Ascending aorta (tissue), 2 donors: ENCODE measurements around the gene DNTTIP2. TPM values are rescaled to one million over a fixed set of nuclear protein-coding genes. Genes with fewer than 3 reads are reported as not detected.
"Not testable (repeated sequence)": the region's sequence is repeated elsewhere in the genome, so short reads cannot be mapped to it uniquely, and the experiment has no call there.

Source experiments
- DNase-seq, 2 donors: peaks; one replicate each; pipeline ENCODE4 v3.0.0-alpha.2; 2019; ENCODE audit warnings: low spot score in 2 of 2
- H3K27ac ChIP-seq, 2 donors: fragments of 200-600 bp; sonication (generic); one replicate each; pipeline ENCODE4 v1.5.1; 2016 to 2017; ENCODE audit warnings: mild to moderate bottlenecking in 1 of 2
- H3K27me3 ChIP-seq: fragments of 200-600 bp; sonication (generic); one replicate; pipeline ENCODE4 v1.5.1; 2017
- H3K36me3 ChIP-seq, 2 donors: fragments of 200-600 bp; sonication (generic); one replicate each; pipeline ENCODE4 v1.5.1; 2016
- H3K4me1 ChIP-seq, 2 donors: fragments of 200-600 bp; sonication (generic); one replicate each; pipeline ENCODE4 v1.5.1; 2016 to 2017; ENCODE audit warnings: mild to moderate bottlenecking in 1 of 2
- H3K4me3 ChIP-seq, 2 donors: fragments of 200-600 bp; sonication (generic); one replicate each; pipeline ENCODE4 v1.5.1; 2016 to 2017; ENCODE audit warnings: mild to moderate bottlenecking in 1 of 2
- H3K9me3 ChIP-seq, 2 donors: fragments of 200-600 bp; sonication (generic); one replicate each; pipeline ENCODE4 v1.5.1; 2016
- intact Hi-C: fragments of 100-400 bp; cut with DNase I; formaldehyde crosslinking; loops from one replicate; pipeline ENCODE4 v1.15.1; 2023
- total RNA-seq: library from RNA; depleted of rRNA; stranded (reverse); fragments of >200 nt; gene quantifications from one replicate; pipeline ENCODE4 v1.1.0, GENCODE V29; 2016
- TF ChIP-seq, protein P1 (sequence below), 3 experiments: fragments of 200-600 bp in 2 of 3; fragments of 450-650 bp in 1 of 3; sonication (generic) in 2 of 3; IDR thresholded peaks; one replicate each; pipeline ENCODE4 v1.5.1; 2016 to 2019; ENCODE audit warnings: antibody characterized with exemption in 3 of 3, mild to moderate bottlenecking in 1 of 3, moderate library complexity in 1 of 3

Gene DNTTIP2
- total RNA-seq, 1 donor from 2014 or later: 27.1 TPM

GRCh38 chr1:93839307-93839706 is 39.7 kb downstream of the DNTTIP2 start:
- Histone ChIP-seq H3K27me3 (no peaks in the 10 kb centered on the region), H3K4me3 (no peak overlapping the region), H3K4me1 (peaks cover 0 to 4% of the 10 kb centered on the region in 2 donors), H3K36me3 (no peaks in the 10 kb centered on the region), H3K27ac (no peak overlapping the region), H3K9me3 (no peaks in the 10 kb centered on the region)
- intact Hi-C loops: no loop called here
- TF ChIP-seq, protein P1, sequence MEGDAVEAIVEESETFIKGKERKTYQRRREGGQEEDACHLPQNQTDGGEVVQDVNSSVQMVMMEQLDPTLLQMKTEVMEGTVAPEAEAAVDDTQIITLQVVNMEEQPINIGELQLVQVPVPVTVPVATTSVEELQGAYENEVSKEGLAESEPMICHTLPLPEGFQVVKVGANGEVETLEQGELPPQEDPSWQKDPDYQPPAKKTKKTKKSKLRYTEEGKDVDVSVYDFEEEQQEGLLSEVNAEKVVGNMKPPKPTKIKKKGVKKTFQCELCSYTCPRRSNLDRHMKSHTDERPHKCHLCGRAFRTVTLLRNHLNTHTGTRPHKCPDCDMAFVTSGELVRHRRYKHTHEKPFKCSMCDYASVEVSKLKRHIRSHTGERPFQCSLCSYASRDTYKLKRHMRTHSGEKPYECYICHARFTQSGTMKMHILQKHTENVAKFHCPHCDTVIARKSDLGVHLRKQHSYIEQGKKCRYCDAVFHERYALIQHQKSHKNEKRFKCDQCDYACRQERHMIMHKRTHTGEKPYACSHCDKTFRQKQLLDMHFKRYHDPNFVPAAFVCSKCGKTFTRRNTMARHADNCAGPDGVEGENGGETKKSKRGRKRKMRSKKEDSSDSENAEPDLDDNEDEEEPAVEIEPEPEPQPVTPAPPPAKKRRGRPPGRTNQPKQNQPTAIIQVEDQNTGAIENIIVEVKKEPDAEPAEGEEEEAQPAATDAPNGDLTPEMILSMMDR (IDR thresholded peaks at IDR 0.05): no peak
- DNase-seq: no peak

- DNase-seq: no peak
- H3K27me3 ChIP-seq: no peaks in the 10 kb centered on the region
- H3K4me1 ChIP-seq: no peaks in the 10 kb centered on the region
- TF ChIP-seq, protein P1 (IDR thresholded peaks at IDR 0.05): no peak
- H3K27ac ChIP-seq: no peak overlapping the region
- no peak overlapping the region for H3K4me3 ChIP-seq
- peaks cover 0 to 8% of the 10 kb centered on the region in 2 donors for H3K9me3 ChIP-seq
- intact Hi-C loops: no loop called here
- no peaks in the 10 kb centered on the region for H3K36me3 ChIP-seq
Observed at GRCh38 chr1:93837961-93838360, 41.0 kb downstream of the DNTTIP2 start.

- DNase-seq, H3K36me3 ChIP-seq, H3K4me3 ChIP-seq, intact Hi-C loops, H3K27me3 ChIP-seq, H3K4me1 ChIP-seq, H3K9me3 ChIP-seq, H3K27ac ChIP-seq: not testable (repeated sequence)
Observed at GRCh38 chr1:93833293-93833692, 45.7 kb downstream of the DNTTIP2 start.

DNA sequence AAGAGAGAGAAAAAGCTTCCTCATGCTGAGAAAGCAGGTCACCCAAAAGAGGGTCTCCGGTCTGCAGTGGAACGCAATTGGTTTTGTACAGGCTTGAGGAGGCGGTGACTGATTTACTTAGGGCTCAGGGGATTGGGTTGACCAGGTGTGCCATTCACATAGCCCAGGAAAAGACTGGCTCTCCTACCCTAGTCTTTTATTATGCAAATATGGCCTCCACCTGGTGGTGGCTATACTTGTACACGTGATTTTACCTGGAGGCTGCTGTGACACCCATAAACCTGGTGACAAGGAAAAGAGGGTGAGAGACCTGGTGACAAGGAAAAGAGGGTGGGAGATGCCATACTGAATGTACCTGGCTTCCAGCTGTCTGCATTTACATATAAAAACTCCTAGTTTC is 49.9 kb downstream of the DNTTIP2 start:
- Histone ChIP-seq H3K27ac (no peak overlapping the region), H3K27me3 (no peaks in the 10 kb centered on the region), H3K9me3 (peaks cover 0 to 8% of the 10 kb centered on the region in 2 donors), H3K36me3 (no peaks in the 10 kb centered on the region), H3K4me1 (no peaks in the 10 kb centered on the region), H3K4me3 (no peak overlapping the region)
- TF ChIP-seq, protein P1 (IDR thresholded peaks at IDR 0.05): no peak
- intact Hi-C loops: no loop called here
- DNase-seq: peak in 1 of 2 donors; percentile 21

- no peak overlapping the region for H3K4me3 ChIP-seq
- TF ChIP-seq, protein P1 (IDR thresholded peaks at IDR 0.05): no peak
- no peak for DNase-seq
- H3K4me1 ChIP-seq: no peaks in the 10 kb centered on the region
- no peak overlapping the region for H3K27ac ChIP-seq
- H3K9me3 ChIP-seq: peaks cover 0 to 3% of the 10 kb centered on the region in 2 donors
- no peaks in the 10 kb centered on the region for H3K36me3 ChIP-seq
- H3K27me3 ChIP-seq: no peaks in the 10 kb centered on the region
- intact Hi-C loops: no loop called here
Observed at GRCh38 chr1:93828367-93828755, 50.6 kb downstream of the DNTTIP2 start.

DNA sequence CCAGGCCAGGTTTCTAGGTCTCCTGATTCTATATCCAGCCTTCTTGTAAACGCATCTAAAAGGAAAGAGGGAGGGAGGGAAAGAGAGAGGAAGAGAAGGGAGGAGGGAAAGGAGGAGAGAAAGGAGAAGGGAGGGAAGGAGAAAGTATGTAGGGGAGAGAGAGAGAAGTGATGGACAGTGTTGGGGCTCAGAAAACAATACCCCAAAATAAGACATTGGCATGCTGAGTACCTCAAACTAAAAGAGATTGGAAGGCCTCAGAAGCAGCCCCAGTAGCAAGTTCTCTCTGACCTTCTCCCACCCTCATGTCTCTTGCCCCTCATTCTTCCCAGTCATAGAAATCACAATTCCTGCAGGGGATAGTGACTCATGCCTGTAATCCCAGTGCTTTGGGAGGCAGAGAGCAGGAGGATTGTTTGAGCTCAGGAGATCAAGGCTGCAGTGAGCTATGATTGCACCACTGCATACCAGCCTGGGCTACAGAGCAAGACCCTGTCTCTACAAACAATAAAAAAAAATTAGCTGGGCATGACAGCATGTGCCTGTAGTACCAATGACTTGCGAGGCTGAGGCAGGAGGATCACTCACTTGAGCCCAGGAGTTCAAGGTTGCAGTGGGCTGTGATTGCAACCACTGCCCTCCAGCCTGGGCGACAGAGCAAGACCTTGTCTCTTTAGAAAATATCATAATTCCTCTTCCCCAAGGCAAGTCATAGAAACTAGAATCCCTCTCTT is 51.2 kb downstream of the DNTTIP2 start:
- Histone ChIP-seq H3K27ac (no peak overlapping the region), H3K4me1 (no peaks in the 10 kb centered on the region), H3K27me3 (no peaks in the 10 kb centered on the region), H3K9me3 (no peaks in the 10 kb centered on the region), H3K36me3 (no peaks in the 10 kb centered on the region), H3K4me3 (no peak overlapping the region)
- no peak for DNase-seq
- intact Hi-C loops: no loop called here
- TF ChIP-seq, protein P1 (IDR thresholded peaks at IDR 0.05): no peak
